HS-27A (cell line): ENCODE results near the gene WFDC2.

Experiments used
- DNase-seq: peaks from one replicate; pipeline ENCODE4 v3.0.0-alpha.2; 2012; ENCODE audit warnings: low read depth, missing footprints

WFDC2 gene, protein sequence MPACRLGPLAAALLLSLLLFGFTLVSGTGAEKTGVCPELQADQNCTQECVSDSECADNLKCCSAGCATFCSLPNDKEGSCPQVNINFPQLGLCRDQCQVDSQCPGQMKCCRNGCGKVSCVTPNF

DNA sequence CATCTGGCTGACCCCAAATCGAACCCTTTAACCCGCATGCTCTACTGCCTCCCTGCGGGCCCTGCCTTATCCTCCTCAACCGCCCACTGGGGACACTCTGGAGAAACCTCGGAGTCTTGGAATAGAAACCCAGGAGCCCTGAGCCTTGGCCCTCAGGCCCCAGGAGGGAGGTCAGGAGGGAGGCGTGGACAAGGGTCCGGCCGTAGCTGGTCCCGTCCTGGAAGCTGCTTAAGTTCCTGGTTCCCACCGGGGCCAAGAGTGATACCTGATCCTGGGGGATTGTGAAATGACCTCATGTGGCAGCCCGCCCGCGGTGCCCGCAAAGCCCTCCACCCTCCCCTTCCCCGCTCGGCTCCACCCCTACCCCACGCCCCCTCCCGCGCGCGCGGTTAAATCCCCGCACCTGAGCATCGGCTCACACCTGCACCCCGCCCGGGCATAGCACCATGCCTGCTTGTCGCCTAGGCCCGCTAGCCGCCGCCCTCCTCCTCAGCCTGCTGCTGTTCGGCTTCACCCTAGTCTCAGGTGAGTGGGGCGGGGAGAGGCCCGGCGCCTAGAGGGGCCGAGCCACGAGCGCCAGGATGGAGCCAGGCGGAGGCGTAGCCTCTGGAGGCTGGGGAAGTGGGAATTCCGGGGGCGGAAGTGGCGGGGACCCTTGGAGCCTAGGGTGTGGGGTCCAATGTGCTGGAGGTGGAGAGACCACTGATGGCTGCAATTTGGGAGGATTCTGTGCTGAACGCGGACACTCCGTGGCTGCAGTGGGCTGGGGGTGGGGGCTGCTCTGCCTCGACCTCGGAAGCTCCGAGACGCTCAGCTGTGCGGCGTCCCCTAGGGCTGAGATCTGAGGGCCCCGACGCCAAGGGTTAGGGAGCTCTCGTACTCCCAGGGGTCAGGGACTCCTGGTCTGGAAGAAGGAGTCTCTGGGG lies at the start of gene WFDC2:
TSS of gene WFDC2 (plus strand) at position 418 of the 926 bp plus-strand sequence. CDS start at position 447, 29 bp downstream.
- no peak for DNase-seq

DNA sequence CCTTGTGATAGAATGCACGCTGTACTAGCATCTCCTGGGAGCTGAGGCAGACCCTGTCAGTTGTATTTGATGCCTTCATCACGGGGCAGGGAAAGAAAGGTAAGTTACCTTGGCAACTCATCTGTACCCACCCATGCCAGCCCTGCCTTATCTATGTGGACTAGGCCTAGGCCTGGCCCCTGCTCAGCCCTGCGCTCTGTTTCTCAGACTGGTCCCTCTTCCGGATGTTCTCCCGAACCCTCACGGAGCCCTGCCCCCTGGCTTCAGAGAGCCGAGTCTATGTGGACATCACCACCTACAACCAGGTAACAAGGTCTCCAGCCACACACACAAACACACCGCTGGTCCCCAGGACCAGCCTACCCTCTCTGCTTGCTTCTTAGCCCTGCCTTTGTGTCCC lies 49.4 kb upstream of the WFDC2 start:
- DNase-seq, result no peak

GRCh38 chr20:45423700-45424099 lies 45.9 kb upstream of the WFDC2 start:
- DNase-seq, result no peak

DNA sequence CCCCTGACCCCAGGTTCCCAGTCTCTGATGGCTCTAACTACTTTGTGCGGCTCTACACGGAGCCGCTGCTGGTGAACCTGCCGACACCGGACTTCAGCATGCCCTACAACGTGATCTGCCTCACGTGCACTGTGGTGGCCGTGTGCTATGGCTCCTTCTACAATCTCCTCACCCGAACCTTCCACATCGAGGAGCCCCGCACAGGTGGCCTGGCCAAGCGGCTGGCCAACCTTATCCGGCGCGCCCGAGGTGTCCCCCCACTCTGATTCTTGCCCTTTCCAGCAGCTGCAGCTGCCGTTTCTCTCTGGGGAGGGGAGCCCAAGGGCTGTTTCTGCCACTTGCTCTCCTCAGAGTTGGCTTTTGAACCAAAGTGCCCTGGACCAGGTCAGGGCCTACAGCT lies 44.0 kb upstream of the WFDC2 start:
- no peak for DNase-seq

DNA sequence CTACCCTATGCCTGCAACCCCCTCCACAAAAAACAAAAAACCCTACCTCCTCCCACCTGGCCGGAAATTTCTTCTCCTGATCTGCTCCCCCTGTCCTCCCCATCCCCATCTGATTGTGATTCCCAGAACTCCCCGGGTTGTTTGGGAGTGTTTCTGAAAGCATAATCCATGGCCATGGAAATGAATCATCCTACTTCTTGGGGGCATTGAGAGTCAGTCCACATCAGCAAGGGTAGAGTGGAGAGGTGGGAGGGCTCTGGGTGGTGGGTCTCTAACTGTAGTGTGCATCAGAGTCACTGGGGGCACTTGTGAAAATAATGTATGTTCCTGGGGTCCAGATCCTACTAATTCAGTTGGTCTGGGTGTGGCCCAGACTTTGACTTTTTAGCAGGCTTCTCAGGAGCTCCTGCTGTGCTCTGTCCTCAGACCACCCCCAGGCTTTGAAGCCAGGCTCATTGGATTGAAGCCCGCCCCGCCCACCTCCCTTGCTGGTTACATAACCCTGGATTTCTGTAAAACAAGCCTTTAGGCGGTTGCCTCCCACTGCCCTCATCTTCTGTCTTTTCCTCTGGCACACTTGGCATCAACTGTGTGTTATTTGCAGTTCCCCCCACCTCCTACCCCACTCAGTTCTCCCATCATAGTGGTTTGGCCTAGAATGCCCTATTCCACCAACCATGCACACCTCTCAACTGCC lies 43.1 kb upstream of the WFDC2 start:
- no peak for DNase-seq

GRCh38 chr20:45427236-45428149 lies 42.1 kb upstream of the WFDC2 start:
- no peak for DNase-seq

GRCh38 chr20:45429618-45430017 lies 39.9 kb upstream of the WFDC2 start:
- DNase-seq, result no peak

DNA sequence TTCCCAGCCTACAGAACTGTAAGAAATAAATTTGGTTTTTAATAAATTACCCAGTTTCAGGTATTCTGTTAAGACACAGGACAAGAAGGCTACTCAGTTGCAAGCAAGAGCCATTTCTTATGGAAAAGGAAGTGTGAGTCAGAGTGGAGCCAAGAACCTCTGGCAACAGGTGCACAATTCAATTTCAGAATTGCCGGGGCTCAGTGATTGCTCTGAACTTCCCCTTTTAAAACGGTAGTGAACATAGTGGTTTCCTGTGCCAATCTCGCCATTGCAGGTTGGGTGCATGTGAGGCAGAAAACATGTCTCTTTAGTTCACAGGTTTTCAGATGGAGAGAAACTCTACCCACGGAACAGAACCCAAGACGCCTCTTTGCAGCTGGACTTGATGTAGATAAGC lies 37.3 kb upstream of the WFDC2 start:
- DNase-seq, result no peak

- DNase-seq, result peak; percentile 75
Measured at GRCh38 chr20:45433316-45433715, 36.2 kb upstream of the WFDC2 start.

- no peak for DNase-seq
Measured at GRCh38 chr20:45433976-45434375, 35.6 kb upstream of the WFDC2 start.

DNA sequence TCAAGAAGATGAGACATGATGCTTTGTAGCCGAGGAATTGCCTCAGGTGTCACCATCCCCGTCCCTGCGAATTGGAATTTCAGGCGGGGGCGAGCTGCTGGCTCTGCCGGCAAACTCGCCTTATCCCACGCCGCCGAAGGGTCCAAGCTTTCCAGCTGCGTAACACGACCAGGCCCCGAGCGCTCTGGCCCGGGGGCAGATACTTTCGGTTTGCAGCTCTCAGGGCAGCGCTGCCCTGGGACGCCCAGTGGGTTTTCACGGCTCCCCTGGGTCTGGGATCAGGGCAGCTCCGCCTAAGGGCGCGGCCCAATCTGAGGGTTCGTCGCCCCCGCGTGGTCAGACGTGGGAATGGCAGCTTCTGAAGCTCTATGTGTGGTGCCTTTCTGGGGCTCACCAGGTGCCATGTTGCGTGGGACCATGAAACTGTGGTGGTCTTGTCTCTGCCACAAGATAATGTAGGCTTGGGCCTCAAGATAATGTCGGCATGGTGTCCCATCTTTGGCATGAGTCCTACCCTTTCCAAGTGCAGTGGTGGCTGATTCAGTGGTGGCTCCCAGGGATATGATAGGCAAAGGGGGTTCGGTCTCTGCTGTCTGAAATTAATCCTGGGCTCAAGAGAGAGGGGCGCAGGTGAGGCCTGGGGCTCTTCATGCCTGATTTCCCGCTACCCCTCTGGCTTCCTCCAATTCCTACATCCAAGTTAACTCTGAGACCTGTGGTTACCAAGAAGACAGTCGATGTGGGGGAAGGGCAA lies 32.6 kb upstream of the WFDC2 start:
- DNase-seq, result peak; percentile 69

GRCh38 chr20:45440424-45440823 lies 29.1 kb upstream of the WFDC2 start:
- no peak for DNase-seq

DNA sequence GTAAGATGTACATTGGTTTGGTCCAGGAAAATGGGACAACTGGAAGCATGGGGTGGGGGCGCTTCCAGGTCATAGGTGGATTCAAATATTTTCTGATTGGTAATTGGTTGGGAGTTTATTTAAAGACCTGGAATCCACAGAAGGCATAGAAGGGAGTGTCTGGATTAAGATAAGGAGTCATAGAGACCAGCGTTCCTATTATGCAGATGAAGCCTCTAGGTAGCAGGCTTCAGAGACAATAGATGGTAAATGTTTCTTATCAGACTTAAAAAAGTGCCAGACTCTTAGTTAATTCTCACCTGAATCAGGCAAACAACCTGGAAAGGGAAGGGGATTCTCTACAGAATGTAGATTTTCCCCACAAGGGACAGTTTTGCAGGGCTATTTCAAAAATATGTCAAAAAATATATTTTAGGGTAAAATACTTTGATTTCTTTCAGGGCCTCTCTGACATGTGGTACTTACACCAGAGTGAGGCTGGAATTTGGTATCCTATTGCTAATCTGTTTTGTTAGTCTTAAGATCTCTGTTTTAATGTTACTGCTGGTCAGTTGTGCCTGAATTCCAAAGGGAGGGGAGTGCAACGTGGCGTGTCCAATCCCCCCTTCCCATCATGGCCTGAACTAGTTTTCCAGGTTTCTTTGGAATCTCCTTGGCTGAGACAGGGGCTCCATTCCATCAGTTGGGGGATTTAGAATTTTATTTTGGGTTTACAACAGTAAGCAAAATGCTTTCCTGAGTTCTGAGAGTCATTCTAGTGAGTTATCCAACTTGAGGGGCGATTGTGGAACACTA lies 28.5 kb upstream of the WFDC2 start:
- DNase-seq, result no peak

GRCh38 chr20:45441746-45442145 lies 27.8 kb upstream of the WFDC2 start:
- DNase-seq, result no peak

DNA sequence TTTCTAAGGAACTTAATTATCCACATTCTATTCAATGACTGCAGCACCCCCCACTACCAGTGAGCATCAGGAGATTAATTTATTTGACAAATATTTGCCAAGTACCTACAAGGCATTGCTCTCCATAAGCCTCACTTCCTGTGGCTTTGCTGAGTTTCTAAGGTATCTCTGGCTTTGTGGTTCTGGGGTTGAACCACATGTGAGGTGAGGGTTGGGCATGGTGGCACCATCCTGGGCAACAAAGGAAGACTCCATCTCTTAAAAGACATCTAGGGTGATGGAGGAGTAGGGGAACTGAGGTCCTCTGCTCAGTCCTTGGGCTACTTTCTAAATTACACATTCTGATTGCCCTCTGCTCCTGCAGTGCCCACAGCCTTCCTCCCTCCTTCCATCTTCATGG lies 25.5 kb upstream of the WFDC2 start:
- DNase-seq, result no peak

DNA sequence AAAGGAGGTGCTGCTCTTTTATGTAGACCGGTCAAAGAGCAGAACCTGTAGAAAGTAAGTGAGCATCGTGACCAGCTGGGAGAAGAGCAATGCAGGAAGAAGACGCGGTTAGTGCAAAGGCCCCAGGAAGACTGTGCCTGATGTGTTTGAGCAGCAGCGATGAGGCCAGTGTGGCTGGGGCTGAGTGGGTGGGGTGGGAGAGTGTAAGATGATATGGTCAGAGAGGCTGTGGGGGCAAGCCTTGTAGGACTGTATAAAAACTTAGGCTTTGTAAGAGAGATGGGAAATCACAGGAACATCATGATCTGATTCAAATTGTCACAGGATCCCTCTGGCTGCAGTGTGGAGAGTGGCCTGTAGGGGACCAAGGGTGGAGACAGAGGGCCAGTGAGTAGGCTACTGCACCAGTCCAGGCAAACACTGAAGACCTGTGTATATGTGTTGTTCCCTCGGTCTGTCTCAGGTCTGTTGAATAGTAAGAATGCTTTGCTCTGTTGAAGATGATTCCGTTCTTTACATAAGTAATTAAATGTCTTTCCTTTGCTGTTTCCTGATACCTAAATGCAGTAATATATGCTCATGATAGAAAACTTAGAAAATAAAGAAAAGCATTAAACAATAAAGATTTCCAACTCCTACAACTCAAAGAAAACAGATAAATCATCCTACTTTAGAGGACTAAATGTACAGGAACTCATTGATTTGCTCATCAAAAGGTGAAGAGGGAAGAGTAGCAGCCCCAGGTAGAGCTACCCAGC lies 23.6 kb upstream of the WFDC2 start:
- DNase-seq, result no peak

GRCh38 chr20:45448270-45448669 lies 21.3 kb upstream of the WFDC2 start:
- no peak for DNase-seq

DNA sequence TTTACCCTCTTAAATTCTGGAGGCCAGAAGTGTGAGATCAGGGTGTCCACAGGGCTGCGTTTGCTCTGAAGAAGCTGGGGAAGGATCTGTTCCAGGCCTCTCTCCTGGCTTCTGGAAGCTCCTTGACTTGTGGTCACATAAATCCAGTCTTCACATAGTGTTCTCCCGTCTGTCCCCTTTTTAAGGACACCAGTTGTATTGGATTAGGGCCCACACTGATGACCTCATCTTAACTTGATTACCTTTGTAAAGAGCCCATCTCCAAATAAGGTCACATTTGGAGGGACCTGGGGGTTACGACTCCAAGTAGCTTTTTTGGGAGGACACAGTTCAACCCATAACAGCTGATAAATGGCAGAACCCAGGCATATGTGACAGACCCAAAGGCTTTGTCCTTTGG lies 20.0 kb upstream of the WFDC2 start:
- DNase-seq, result no peak

GRCh38 chr20:45450097-45450818 lies 19.3 kb upstream of the WFDC2 start:
- peak; percentile 34 for DNase-seq
